Right lobe of liver (tissue), 4 donors: Measurements from ENCODE around the gene MAFF.

Experiments used
- CTCF ChIP-seq, 4 donors: fragments of 200-600 bp in 3 of 4; fragments of 450-650 bp in 1 of 4; IDR thresholded peaks; one replicate each; pipeline versions ENCODE4 v1.5.1 to v1.8.0; 2016 to 2022; ENCODE audit warnings: antibody characterized with exemption in 4 of 4, mild to moderate bottlenecking in 2 of 4
- POLR2A ChIP-seq: fragments of 450-650 bp; IDR thresholded peaks from one replicate; pipeline ENCODE4 v1.6.1; 2017; ENCODE audit warnings: antibody characterized with exemption, mild to moderate bottlenecking
- donor health status: DM: no; HTN: no; CAD: no.
- donor health status: DM: no; HTN: no; CAD: no.
- donor health status: DM: no; HTN: yes; CAD: no.

DNA sequence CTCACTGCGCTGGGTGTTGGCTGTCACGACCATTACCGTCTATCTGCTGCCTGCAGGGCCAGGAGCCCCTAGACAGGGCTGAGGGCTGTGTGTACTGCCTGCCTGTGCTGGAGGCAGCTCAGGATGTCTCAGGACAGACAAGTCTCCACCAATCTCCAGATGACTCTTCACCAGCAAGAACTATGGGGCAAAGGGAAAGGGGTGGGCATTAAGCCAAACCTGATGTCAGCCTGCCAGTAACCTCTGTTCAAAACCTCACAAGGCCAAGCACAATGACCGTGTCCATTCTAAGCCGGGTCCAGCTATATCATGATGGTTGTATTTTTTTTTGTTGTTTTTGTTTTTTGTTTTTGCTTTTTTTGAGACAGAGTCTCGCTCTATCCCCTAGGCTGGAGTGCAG is 31.6 kb downstream of the MAFF start:
- no peak for TF ChIP-seq CTCF (IDR thresholded peaks at IDR 0.05)
- TF ChIP-seq POLR2A, result no peak
